Activated T-cell treated with anti-CD3 and anti-CD28 coated beads for 24 hours (primary cell): ENCODE data around the gene BTBD10.
"Not testable (repeated sequence)": the region's sequence is repeated elsewhere in the genome, so short reads cannot be mapped to it uniquely, and the experiment has no call there.

ENCODE experiments used
- DNase-seq: peaks from one replicate; pipeline ENCODE4 v3.0.0-alpha.2; 2020; ENCODE audit warnings: low read depth

BTBD10 gene

DNA sequence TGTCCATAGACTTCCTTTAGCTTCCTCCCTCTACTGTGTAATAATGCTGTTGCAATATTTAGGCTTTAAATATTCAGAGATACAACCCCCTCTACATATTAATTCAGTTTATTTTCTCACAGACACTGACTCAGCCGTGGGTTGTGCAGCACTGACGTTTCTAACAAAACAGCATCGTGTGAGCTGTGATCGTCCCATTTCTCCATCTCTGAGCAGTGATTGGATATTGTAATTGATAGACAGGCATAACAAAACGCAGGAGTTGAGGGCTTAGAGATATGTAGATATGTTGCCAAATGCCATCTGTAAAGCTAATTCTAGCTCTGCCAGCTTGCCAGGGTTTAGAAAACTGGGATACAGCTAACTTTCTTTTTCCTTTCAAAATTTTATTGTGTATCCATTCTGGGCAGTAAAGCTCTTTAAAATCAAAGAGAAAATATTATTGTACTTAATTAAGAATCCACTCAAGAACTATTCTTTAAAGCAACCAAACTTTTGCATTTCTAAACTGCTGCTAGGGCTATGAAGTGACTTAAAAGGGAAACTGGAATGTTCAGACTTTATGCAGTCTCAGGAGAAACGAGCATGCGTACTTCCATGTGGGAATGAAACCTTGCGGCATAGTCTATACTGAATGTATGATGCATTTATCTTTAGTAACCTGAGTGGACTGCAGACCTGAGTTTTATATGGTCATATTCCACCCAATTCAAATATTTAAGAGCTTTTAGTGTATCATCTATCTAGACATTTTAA is 22.7 kb downstream of the BTBD10 start:
- DNase-seq: no peak

DNA sequence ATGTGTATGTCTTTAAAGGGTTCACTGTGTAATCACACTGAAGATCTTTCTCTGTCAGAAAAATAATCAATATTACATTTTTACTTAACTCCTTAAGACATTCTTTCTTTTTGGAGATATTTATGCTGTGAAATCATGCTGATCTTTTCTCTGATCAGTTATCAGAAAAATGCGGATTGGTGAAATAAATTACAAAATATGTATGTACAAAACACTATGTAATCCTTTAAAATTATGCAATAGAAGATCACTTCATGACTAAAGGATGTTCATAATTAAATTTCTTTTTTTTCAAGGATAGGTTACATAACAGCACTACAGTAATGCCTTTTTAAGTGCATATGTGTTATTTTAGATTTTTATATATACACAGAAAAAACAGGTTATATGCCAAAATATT is 24.7 kb downstream of the BTBD10 start:
- no peak for DNase-seq

DNA sequence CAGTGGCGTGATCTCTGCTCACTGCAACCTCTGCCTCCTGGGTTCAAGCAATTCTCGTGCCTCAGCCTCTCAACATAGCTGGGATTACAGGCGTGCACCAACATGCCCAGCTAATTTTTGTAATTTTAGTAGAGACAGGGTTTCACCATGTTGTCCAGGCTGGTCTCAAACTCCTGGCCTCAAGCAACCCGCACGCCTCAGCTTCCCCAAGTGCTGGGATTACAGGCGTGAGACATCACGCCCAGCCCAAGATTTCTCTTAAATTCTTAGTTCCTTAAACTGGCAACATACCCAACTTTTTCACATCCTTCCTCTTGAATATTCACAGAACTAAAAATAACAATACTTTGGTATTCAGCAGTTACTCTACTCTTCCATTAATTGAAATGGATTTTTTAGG is 26.2 kb downstream of the BTBD10 start:
- not testable (repeated sequence) for DNase-seq

DNA sequence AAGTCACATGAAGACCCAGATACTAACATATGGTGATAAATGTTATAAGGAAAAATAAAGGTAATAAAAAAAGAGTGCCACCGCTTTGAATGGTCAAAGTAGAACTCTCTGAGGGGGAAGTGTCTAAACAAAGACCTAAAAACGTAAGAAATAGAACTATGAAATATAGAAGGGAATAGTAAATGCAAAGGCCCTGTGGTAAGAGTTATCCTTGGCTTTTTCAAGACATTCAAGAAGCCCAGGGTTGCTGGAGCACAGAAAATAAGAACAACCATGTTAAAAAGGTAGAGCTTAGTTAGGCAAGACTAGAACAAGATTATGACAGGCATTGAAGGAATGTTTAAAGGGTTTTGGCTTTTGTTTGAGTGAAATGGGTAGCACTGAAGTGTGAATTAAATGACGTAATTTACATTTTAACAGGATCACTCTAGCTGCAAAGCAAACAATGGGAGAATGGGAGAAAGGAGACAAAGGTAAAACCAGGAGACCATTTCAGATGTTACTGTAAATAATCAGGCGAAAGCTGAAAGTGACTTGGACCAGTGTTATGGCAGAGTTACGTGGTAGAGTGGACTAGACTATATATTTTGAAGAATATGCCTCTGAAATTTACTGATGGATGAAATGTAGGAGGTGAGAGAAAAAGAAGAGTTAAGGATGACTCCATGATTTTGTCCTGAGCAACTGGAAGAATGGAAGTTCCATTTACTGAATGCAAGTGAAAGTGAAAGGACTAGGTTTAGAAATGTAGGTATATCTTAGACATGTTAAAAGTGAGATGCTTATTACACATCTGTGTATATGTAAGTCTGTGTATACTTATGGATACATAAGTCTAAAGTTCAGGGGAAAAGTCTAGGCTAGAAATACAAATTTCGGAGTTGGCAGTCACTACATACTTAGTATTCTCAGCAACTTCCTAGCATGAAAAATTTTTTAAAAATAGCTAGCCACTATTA is 28.5 kb downstream of the BTBD10 start:
- DNase-seq: no peak

DNA sequence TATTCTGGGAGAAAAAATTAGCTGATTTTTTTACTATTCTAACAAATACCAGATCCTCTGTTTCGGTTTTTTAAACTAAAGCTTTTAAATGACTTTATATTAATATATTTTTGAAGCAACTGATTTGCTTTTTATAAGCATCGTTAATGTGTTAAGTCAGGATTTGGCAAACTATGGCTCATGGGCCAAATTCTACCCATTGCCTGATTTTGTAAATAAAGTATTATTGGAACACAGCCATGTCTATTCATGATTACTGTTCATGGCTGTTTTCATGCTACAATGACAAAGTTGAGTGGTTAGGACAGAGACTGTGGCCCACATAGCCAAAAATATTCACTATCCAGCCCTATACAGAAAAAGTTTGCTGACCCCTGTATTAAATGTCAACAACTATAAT is 29.6 kb downstream of the BTBD10 start:
- DNase-seq: no peak

DNA sequence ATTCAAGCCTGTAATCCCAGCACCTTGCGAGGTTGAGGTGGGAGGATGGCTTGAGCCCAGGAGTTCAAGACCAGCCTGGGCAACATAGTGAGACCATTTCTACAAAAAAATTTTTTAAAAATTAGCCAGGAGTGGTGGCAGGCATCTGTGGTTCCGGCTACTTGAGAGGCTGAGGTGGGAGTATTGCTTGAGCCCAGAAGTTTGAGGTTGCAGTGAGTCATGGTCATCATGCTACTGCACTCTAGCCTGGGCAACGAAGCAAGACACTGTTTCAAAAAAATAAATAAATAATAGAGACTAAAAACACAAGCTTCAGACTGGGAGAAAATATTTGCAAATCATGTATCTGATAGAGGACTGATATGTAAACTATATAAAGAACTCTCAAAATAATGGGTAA is 33.2 kb downstream of the BTBD10 start:
- no peak for DNase-seq

DNA sequence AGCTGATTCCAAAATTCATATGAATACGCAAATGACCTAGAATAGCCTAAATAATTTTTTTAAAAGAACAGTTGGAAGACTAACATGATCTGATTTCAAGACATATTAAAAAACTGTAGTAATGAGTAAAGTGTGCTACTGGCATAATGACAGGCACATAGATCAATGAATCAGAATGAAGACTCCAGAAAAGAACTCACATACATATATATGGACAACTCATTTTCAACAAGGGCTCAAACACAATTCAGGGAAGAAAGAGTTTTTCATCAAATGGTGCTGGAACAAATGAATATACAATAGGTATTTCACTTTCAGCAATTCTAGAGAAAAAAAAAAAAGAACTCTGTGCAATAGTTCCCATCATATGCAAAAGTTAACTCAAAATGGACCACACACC is 33.7 kb downstream of the BTBD10 start:
- DNase-seq: no peak

DNA sequence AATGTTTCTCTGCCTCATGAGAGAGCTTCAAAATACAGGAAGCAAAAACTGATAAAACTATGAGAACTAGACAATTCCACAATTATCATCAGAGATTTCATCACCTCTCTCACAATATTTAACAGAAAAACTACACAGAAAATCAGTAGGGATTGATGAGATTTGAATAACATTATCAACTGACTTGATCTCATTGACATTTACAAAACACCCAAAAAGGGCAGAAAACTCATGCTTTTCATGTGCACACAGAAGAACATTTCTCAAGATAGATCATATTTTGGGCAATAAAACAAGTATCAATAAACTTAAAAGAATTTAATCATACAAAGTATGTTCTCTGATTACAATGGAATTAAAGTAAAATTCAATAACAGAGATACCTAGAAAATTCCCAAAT is 35.6 kb downstream of the BTBD10 start:
- no peak for DNase-seq

DNA sequence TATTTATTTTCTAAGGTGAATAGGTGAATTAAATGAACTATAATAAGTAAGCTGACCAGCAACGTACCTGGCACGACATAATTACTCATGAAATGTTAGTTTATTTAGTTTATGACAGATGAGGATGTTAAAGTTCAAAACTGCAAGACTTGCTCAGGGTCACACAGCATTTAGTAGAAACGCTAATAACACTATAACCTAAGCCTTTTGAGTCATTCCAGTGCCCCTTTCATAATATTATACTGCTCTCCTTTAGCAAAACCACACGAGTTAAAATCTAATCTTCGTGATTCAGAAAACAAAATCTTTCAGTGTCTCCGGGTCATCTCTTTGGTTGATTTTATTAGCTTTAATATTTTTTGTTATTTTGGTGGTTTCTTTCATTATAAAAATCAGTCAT is 39.6 kb downstream of the BTBD10 start:
- DNase-seq: no peak

DNA sequence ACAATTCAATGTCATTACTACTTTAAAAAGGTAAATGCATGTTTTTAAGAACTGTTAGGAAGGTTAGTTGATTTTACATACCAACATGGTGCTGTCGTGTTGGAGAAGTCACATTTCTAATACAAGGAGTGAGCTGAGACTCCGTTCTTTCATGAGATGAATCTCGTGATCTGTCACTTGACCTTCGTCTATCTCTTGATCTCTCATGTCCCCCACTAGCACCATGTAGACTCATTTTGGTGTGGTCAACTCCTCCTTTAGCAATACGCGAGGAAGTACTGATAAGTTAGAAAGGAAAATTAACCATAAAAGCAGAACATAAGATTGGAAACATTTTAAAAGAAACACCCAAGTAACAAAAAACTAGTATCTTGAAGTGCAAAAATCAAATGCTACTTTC is 41.5 kb downstream of the BTBD10 start:
- no peak for DNase-seq

DNA sequence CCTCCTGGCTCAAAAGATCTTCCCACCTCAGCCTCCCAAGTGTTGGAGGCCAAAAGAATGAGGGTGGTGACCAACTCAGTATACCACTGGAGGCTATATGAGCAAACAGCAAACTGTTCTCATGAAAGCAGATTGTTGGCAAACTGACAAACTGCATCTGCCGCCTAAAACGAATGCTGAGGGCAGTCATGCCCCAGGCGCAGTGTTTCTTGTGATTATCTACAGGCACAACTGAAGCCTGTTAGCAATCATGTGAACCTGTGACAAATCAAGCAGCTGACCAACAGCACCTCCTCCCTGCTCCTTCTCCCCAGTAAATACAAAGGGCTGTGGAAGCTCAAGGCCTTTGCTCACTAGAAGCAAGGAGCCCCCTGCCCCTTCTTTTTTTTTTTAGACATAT is 47.8 kb downstream of the BTBD10 start:
- DNase-seq: no peak

DNA sequence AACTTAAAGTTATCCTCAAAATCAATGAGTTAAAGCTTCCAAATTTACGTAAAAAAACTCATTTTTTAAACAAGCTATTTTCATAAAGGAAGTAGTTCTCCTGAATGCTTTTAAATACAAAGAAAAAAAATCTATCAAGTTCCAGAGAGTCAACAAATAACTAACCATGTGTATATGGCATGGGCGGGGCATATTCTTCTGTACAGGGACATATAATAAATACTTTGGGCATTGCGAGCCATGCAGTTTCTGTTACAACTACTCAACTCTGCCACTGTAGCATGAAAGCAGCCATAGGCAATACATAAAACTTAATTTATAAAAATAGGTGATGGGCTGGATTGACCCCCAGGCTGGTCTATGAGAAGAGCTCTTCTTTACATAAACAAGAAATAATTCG is 57.8 kb downstream of the BTBD10 start:
- DNase-seq: no peak

DNA sequence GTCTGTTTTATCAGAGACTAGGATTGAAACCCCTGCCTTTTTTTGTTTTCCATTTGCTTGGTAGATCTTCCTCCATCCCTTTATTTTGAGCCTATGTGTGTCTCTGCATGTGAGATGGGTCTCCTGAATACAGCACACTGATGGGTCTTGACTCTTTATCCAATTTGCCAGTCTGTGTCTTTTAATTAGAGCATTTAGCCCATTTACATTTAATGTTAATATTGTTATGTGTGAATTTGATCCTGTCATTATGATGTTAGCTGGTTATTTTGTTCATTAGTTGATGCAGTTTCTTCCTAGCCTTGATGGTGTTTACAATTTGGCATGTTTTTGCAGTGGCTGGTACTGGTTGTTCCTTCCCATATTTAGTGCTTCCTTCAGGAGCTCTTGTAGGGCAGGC is 64.7 kb downstream of the BTBD10 start:
- not testable (repeated sequence) for DNase-seq

DNA sequence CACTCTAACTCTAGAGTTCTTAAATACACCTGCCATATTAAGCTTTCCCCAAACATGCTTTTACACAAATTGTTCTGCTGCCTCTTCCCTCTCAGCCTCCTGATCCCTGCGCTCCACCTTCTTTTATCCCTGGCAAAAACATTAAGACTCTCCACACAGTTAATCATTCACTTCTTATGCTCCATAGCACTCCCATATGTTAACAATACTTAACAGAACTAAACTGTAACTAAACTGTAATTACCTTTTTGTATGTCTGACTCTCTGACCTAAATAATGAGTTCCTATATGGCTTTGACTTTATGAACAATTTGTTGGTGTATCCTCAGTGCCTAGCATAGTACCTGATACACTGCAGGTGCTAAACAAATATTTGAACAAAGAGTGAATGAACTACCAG is 71.8 kb downstream of the BTBD10 start:
- no peak for DNase-seq

DNA sequence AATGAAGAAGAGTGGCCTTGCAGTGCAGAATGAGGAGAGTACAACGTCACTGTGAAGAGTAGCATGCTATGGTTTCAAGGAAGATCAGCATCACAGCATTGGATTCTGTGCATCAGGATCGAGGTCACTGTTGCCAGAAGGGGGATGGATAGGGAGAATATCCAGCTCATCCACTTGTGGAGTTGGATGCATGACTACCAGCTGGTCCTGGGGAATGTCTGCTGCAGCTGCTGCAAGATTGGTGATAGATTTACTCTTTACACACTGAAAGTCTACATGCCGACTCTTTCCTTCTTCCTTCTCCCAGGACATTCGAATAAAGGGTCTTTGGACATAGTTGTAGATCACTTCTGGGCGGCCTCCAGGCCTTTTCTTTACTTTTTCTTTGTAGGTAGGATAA is 74.3 kb downstream of the BTBD10 start:
- no peak for DNase-seq

DNA sequence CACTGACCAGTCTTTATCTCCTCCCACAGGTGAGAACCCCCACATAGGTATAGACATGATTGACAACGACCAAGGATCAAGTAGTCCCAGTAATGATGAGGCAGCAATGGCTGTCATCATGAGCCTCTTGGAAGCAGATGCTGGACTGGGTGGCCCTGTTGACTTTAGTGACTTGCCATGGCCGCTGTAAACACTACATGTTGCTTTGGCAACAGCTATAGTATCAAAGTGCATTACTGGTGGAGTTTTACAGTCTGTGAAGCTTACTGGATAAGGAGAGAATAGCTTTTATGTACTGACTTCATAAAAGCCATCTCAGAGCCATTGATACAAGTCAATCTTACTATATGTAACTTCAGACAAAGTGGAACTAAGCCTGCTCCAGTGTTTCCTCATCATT is 76.5 kb downstream of the BTBD10 start:
- DNase-seq: no peak

DNA sequence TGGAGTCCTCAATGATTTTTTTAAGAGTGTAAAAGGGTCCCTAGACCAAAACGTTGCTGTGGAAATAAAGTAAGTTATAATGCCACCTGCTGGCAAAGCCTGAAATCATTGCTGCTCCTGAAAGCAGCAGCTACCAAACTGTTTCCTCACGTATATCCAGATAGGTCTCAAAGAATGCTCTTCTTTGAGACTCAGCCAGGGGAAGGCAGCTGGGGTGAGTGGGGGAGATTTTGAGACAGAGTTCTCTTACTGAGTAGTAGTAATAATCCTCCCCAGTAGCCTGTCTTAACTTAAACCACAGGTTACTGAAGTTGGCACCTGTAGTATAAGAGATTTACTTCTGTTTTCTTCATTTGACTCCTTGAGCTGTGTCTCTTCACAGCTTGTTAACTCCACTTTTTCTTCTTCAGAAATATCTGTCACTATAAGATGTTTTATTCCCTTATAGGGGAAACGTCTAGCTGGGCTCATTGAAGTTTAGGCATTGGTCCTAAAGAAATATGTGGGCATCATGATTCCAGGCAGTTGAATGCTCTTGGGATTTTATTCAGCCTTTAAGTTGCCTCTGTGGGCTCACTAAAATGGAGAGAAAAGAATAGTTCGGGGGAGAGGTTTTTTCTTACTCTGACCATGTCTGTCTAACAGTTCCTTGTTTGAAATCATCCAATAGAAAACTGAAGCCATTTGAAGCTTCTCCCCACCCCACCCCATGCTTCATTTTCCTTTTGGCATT is 77.9 kb downstream of the BTBD10 start:
- DNase-seq: peak; percentile 4

DNA sequence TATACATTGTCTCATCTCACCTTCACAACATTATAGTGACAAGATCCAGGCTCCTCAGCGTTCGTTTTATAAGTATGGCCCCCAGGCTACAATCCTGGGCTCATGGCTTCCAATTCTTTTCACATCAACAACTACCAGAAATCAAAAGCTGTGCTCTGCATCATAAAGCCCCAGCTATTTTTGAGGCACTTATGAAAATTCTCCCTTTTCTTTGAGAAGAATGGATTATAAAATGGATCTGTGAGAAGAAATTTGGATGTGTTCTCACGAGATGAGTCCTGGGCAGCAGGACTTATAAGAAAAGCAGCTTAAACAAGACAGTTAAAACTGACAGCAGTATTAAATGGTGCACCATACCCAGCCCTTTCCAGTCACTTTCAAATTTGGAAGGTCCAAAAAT is 80.3 kb downstream of the BTBD10 start:
- no peak for DNase-seq

DNA sequence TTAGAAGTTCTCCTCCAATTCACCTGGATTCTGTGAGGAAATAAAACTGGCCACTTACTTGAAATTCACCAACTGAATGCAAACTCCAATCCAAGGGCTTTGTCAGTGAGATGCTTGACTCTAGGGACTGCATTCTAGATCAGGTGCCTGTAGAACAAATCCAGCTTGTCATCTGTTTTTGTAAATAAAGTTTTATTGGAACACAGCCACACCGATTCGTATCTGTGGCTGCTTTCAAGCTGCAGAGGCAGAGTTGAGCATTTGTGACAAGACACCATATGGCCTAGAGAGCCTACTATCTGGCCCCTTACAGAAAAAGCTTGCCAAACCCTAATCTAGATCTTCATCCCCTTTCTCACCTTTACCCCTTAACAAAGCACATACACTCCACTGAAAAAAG is 82.3 kb downstream of the BTBD10 start:
- no peak for DNase-seq

DNA sequence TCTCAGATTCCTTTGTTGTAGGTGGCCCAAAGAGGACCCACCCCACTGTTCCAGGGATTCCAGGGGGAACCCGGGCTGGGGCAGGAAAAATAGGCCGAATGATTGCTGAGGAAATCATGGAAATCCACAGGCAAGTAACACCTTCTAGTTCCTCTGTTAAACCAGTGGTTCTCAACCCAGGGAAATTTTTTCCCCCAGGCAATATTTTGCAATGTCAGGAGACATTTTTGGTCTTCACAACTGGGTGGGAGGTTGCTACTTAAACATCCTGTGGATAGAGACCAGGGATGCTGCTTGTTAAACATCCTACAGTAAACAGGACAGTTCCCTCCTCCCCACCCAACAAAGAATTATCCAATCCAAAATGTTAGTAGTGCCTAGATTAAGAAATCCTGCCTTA is 84.7 kb downstream of the BTBD10 start:
- no peak for DNase-seq

DNA sequence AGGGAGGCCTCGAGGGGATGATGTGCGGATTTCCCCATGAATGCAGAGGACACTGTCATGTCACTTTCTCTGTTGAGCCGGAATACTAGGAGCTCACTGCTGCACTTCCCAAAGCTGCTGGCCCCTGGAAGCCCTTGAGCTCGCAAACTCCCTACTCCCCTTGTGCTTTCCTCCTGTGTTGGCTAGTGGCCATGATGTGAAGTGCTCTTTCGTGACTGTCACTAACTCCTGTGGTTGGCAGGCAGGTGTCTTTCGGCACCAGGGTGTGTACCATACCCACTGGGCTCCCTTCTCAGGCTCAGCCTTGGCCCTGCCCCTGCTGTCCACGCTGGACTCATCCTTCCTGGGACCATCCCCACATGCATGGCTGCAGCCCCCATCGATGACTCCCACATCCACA is 86.2 kb downstream of the BTBD10 start:
- DNase-seq: no peak

DNA sequence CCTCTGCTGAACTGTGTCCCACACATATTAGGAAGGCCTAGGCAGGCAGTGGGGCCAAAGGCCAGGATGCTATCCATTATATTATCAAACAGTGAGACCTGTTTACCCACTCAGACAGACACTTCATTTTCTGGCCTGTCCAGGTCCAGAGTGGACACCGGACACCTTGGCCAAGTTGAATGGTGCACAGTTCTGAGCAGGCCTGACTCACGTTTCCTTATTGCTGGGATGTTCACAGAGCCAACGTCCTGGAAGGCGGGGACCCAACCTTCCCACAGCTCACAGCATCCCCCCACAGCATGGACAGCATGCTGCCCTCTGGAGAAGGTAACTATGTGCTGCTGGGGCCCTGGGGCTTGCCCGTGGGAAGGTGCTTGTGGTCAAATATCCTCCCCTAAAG is 86.6 kb downstream of the BTBD10 start:
- DNase-seq: no peak

DNA sequence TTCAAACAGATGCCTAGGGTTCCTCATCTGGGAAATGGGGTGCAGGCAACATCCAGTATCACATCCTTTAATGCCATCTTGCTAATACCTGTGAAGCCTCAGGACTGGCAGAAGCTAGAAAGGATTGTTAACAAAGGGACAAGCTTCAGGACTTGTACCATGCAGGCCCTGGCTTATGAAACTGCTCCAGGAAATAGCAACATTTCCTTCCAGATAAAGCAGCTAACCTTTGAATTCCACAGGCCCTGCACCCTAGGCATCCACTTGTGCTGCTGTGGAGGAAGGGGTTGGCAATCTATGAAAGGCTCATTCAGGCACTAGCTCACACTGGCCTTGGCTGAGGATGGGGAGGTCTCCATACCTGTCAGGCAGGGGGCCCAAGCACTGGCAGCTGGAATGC is 87.2 kb downstream of the BTBD10 start:
- no peak for DNase-seq
